K562 (cell line): ENCODE measurements around the gene NAA40. TPM values are rescaled to one million over a fixed set of nuclear protein-coding genes. Genes with fewer than 3 reads are reported as not detected.
A peak's percentile ranks its signal among the peaks of the same experiment; 100 is the strongest.

Experiments
- AFF1 ChIP-seq, 2 experiments: fragments of 450-650 bp; IDR thresholded peaks; 2 replicates each; pipeline ENCODE4 v1.6.1; 2018; ENCODE audit warnings: mild to moderate bottlenecking in 2 of 2, low read depth in 1 of 2; ENCODE audit not compliant: partially characterized antibody in 2 of 2
- FOXA3 ChIP-seq, 2 experiments: fragments of 450-650 bp in 1 of 2; sonication (generic) in 1 of 2; formaldehyde crosslinking; IDR thresholded peaks in 1 of 2; conservative IDR thresholded peaks in 1 of 2; 2 replicates each; pipeline versions ENCODE4 v1.4.0 to v1.8.0; 2020 to 2022; ENCODE audit warnings: mild to moderate bottlenecking in 2 of 2, missing genetic modification reagents in 1 of 2
- HNRNPL ChIP-seq: fragments of 200-400 bp; formaldehyde crosslinking; IDR thresholded peaks from 2 replicates; pipeline ENCODE4 v1.6.1; 2017; ENCODE audit warnings: low read depth, mild to moderate bottlenecking, low read length
- IRF1 ChIP-seq: sonication (generic); formaldehyde crosslinking; IDR thresholded peaks from 2 replicates; pipeline ENCODE4 v1.8.0; 2022; ENCODE audit warnings: missing genetic modification reagents, mild to moderate bottlenecking, borderline replicate concordance
- TEAD1 ChIP-seq, 2 experiments: fragments of 450-650 bp in 1 of 2; sonication (generic) in 1 of 2; formaldehyde crosslinking; IDR thresholded peaks; 2 replicates each; pipeline versions ENCODE4 v1.4.0 to v1.8.0; 2020 to 2022; ENCODE audit warnings: mild to moderate bottlenecking in 2 of 2, missing genetic modification reagents in 1 of 2
- UBTF ChIP-seq, 2 experiments: IDR thresholded peaks; 2 replicates each; pipeline ENCODE4 v1.6.1; 2012; ENCODE audit warnings: improper control_type of control experiment in 2 of 2, low read depth in 2 of 2, low read length in 2 of 2, borderline replicate concordance in 1 of 2
- ZEB2 ChIP-seq: fragments of 450-650 bp; IDR thresholded peaks from 2 replicates; pipeline ENCODE4 v1.6.1; 2016
- polyA plus RNA-seq, 8 experiments: library from polyadenylated mRNA; depleted of rRNA in 4 of 8; stranded (reverse) in 5 of 8; unstranded in 3 of 8; fragments of >200 nt; fragmentation: Nextera tagmentation in 2 of 8; fragmentation: Illumina TruSeq in 1 of 8; extraction: Ambion mirVana in 2 of 8; extraction: Trizol in 1 of 8; gene quantifications; 2 replicates each; pipeline versions ENCODE4 v1.2.1 to v1.2.3, GENCODE V29; 2011 to 2014; ENCODE audit warnings: inconsistent platforms in 1 of 8, missing spikeins in 1 of 8
- total RNA-seq, 7 experiments: library from RNA; depleted of rRNA in 6 of 7; stranded (reverse); fragments of >200 nt in 6 of 7; fragmentation: Illumina TruSeq in 2 of 7; extraction: Trizol in 2 of 7; gene quantifications; 2 replicates each; pipeline versions ENCODE4 v1.2.1 to v1.2.3, GENCODE V29; 2011 to 2021; ENCODE audit warnings: low replicate concordance in 1 of 7
- TF ChIP-seq, protein P1 (sequence below): fragments of 250-450 bp; sonication (Bioruptor Pico); IDR thresholded peaks from 2 replicates; pipeline ENCODE4 v1.4.0; 2020
- TF ChIP-seq, protein P2 (sequence below): sonication (generic); formaldehyde crosslinking; IDR thresholded peaks from 2 replicates; pipeline ENCODE4 v1.8.0; 2022; ENCODE audit warnings: missing genetic modification reagents, mild to moderate bottlenecking, moderate library complexity, borderline replicate concordance

The NAA40 gene
- total and polyA plus RNA-seq, 9 of the 15 experiments (the other 6 are each of a cell fraction or from before 2014, with no cell fraction given), result 6.2 to 39.0 (median 23.1) TPM

- TF ChIP-seq, protein P1, sequence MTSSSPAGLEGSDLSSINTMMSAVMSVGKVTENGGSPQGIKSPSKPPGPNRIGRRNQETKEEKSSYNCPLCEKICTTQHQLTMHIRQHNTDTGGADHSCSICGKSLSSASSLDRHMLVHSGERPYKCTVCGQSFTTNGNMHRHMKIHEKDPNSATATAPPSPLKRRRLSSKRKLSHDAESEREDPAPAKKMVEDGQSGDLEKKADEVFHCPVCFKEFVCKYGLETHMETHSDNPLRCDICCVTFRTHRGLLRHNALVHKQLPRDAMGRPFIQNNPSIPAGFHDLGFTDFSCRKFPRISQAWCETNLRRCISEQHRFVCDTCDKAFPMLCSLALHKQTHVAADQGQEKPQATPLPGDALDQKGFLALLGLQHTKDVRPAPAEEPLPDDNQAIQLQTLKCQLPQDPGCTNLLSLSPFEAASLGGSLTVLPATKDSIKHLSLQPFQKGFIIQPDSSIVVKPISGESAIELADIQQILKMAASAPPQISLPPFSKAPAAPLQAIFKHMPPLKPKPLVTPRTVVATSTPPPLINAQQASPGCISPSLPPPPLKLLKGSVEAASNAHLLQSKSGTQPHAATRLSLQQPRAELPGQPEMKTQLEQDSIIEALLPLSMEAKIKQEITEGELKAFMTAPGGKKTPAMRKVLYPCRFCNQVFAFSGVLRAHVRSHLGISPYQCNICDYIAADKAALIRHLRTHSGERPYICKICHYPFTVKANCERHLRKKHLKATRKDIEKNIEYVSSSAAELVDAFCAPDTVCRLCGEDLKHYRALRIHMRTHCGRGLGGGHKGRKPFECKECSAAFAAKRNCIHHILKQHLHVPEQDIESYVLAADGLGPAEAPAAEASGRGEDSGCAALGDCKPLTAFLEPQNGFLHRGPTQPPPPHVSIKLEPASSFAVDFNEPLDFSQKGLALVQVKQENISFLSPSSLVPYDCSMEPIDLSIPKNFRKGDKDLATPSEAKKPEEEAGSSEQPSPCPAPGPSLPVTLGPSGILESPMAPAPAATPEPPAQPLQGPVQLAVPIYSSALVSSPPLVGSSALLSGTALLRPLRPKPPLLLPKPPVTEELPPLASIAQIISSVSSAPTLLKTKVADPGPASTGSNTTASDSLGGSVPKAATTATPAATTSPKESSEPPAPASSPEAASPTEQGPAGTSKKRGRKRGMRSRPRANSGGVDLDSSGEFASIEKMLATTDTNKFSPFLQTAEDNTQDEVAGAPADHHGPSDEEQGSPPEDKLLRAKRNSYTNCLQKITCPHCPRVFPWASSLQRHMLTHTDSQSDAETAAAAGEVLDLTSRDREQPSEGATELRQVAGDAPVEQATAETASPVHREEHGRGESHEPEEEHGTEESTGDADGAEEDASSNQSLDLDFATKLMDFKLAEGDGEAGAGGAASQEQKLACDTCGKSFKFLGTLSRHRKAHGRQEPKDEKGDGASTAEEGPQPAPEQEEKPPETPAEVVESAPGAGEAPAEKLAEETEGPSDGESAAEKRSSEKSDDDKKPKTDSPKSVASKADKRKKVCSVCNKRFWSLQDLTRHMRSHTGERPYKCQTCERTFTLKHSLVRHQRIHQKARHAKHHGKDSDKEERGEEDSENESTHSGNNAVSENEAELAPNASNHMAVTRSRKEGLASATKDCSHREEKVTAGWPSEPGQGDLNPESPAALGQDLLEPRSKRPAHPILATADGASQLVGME (CRISPR knock-in tag), result no peak
- TF ChIP-seq UBTF (IDR thresholded peaks at IDR 0.05; ENCODE audit: borderline replicate concordance in 1 of 2, low read depth in 2 of 2, low read length in 2 of 2) (peak in 1 of 2 experiments; percentile 11; a peak in 1 of 4 replicates), ZEB2 (no peak), IRF1 (no peak), AFF1 (IDR thresholded peaks at IDR 0.05; ENCODE audit: low read depth in 1 of 2, partially characterized antibody in 2 of 2) (no peak), TEAD1 (CRISPR knock-in tag; IDR thresholded peaks at IDR 0.05) (peak in 1 of 2 experiments; percentile 69; a peak in 1 of 4 replicates), FOXA3 (CRISPR knock-in tag; conservative IDR thresholded peaks at IDR 0.05 in 1 of 2, IDR thresholded peaks at IDR 0.05 in 1 of 2) (peak in 1 of 2 experiments; percentile 58; a peak in 1 of 4 replicates), HNRNPL (peak; percentile 50; the same call in 1 of the 2 replicates)
- TF ChIP-seq, protein P2, sequence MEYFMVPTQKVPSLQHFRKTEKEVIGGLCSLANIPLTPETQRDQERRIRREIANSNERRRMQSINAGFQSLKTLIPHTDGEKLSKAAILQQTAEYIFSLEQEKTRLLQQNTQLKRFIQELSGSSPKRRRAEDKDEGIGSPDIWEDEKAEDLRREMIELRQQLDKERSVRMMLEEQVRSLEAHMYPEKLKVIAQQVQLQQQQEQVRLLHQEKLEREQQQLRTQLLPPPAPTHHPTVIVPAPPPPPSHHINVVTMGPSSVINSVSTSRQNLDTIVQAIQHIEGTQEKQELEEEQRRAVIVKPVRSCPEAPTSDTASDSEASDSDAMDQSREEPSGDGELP, result peak; percentile 65
These were observed 22.6 kb upstream of the NAA40 start (continued) for GRCh38 chr11:63915961-63916836.
